HepG2 (cell line): ENCODE data around the gene TEKTIP1. TPM values are rescaled to one million over a fixed set of nuclear protein-coding genes. Genes with fewer than 3 reads are reported as not detected.

Source experiments
- ARHGAP35 ChIP-seq: sonication (generic); formaldehyde crosslinking; IDR thresholded peaks from 2 replicates; pipeline ENCODE4 v1.9.0; 2022; ENCODE audit warnings: mild to moderate bottlenecking, inconsistent platforms, moderate library complexity, missing genetic modification reagents, borderline replicate concordance
- HNF4G ChIP-seq, 2 experiments: sonication (generic) in 1 of 2; formaldehyde crosslinking in 1 of 2; IDR thresholded peaks; 2 replicates each; pipeline versions ENCODE4 v1.4.0 to v1.6.1; 2011 to 2020; ENCODE audit warnings: borderline replicate concordance in 2 of 2, low read depth in 2 of 2, mild to moderate bottlenecking in 2 of 2, low read length in 1 of 2, missing genetic modification reagents in 1 of 2, moderate library complexity in 1 of 2
- HNRNPK ChIP-seq: fragments of 200-400 bp; formaldehyde crosslinking; IDR thresholded peaks from 2 replicates; pipeline ENCODE4 v1.6.1; 2018; ENCODE audit warnings: low read length, low read depth, moderate library complexity, mild to moderate bottlenecking; ENCODE audit not compliant: poor library complexity, severe bottlenecking
- HOXA3 ChIP-seq: sonication (generic); formaldehyde crosslinking; IDR thresholded peaks from 2 replicates; pipeline ENCODE4 v1.5.0; 2020; ENCODE audit warnings: missing genetic modification reagents
- KDM2A ChIP-seq: sonication (generic); formaldehyde crosslinking; IDR thresholded peaks from 2 replicates; pipeline ENCODE4 v1.4.0; 2020; ENCODE audit warnings: low read depth, missing genetic modification reagents, borderline replicate concordance
- KDM5B ChIP-seq: sonication (generic); formaldehyde crosslinking; IDR thresholded peaks from 2 replicates; pipeline ENCODE4 v1.4.0; 2020; ENCODE audit warnings: missing genetic modification reagents, mild to moderate bottlenecking, borderline replicate concordance
- POLR2AphosphoS2 ChIP-seq: IDR thresholded peaks from 2 replicates; pipeline ENCODE4 v1.6.1; 2011; ENCODE audit warnings: low read depth, low read length, improper control_type of control experiment
- RORA ChIP-seq: sonication (generic); formaldehyde crosslinking; IDR thresholded peaks from 2 replicates; pipeline ENCODE4 v1.5.0; 2020; ENCODE audit warnings: mild to moderate bottlenecking, missing genetic modification reagents, moderate library complexity
- SALL1 ChIP-seq: sonication (generic); formaldehyde crosslinking; IDR thresholded peaks from 2 replicates; pipeline ENCODE4 v1.8.0; 2022; ENCODE audit warnings: mild to moderate bottlenecking, missing genetic modification reagents
- SATB2 ChIP-seq: sonication (generic); formaldehyde crosslinking; IDR thresholded peaks from 2 replicates; pipeline ENCODE4 v1.5.0; 2020; ENCODE audit warnings: missing genetic modification reagents
- SIN3B ChIP-seq: fragments of 150-350 bp; IDR thresholded peaks from 2 replicates; pipeline ENCODE4 v1.6.1; 2014; ENCODE audit warnings: low read length
- TCF12 ChIP-seq, 2 experiments: fragments of 450-650 bp in 1 of 2; sonication (generic) in 1 of 2; formaldehyde crosslinking in 1 of 2; IDR thresholded peaks; 2 replicates each; pipeline versions ENCODE4 v1.6.1 to v1.8.0; 2017 to 2022; ENCODE audit warnings: antibody characterized with exemption in 1 of 2, mild to moderate bottlenecking in 1 of 2, missing genetic modification reagents in 1 of 2, moderate library complexity in 1 of 2
- TP53 ChIP-seq: sonication (generic); formaldehyde crosslinking; conservative IDR thresholded peaks from 2 replicates; pipeline ENCODE4 v1.4.0; 2020; ENCODE audit warnings: missing genetic modification reagents
- ZKSCAN1 ChIP-seq: fragments of 150-350 bp; IDR thresholded peaks from 2 replicates; pipeline ENCODE4 v1.6.1; 2014; ENCODE audit warnings: low read length
- ZNF326 ChIP-seq: sonication (generic); formaldehyde crosslinking; IDR thresholded peaks from 2 replicates; pipeline ENCODE4 v1.4.0; 2020; ENCODE audit warnings: missing genetic modification reagents, borderline replicate concordance
- ZNF468 ChIP-seq: sonication (generic); formaldehyde crosslinking; IDR thresholded peaks from 2 replicates; pipeline ENCODE4 v1.8.0; 2022; ENCODE audit warnings: mild to moderate bottlenecking, moderate library complexity, missing genetic modification reagents
- ZNF552 ChIP-seq: sonication (generic); formaldehyde crosslinking; IDR thresholded peaks from 2 replicates; pipeline ENCODE4 v1.9.0; 2022; ENCODE audit warnings: missing genetic modification reagents, mild to moderate bottlenecking, borderline replicate concordance
- ZNF678 ChIP-seq: sonication (generic); formaldehyde crosslinking; IDR thresholded peaks from 2 replicates; pipeline ENCODE4 v1.4.0; 2020; ENCODE audit warnings: mild to moderate bottlenecking, missing genetic modification reagents
- ZNF720 ChIP-seq: sonication (generic); formaldehyde crosslinking; IDR thresholded peaks from 2 replicates; pipeline ENCODE4 v1.4.0; 2020; ENCODE audit warnings: missing genetic modification reagents
- polyA plus RNA-seq, 8 experiments: library from polyadenylated mRNA; depleted of rRNA in 3 of 8; stranded (reverse) in 7 of 8; unstranded in 1 of 8; fragments of >200 nt; fragmentation: Illumina TruSeq in 4 of 8; extraction: Trizol in 4 of 8; gene quantifications; 2 replicates each; pipeline versions ENCODE4 v1.2.1 to v1.2.3, GENCODE V29; 2011 to 2016; ENCODE audit warnings: low read depth in 4 of 8, missing spikeins in 1 of 8, mixed read lengths in 1 of 8; ENCODE audit not compliant: insufficient read depth in 1 of 8
- total RNA-seq, 5 experiments: library from RNA; depleted of rRNA; stranded (reverse); fragments of >200 nt; fragmentation: Illumina TruSeq; extraction: Trizol; gene quantifications; 2 replicates each; pipeline ENCODE4 v1.2.3, GENCODE V29; 2016; ENCODE audit warnings: low read depth in 1 of 5
- TF ChIP-seq, protein P1 (sequence below): sonication (generic); formaldehyde crosslinking; IDR thresholded peaks from 2 replicates; pipeline ENCODE4 v1.4.0; 2020; ENCODE audit warnings: missing genetic modification reagents, borderline replicate concordance
- TF ChIP-seq, protein P2 (sequence below): sonication (generic); formaldehyde crosslinking; IDR thresholded peaks from 2 replicates; pipeline ENCODE4 v1.5.1; 2020; ENCODE audit warnings: mild to moderate bottlenecking, missing genetic modification reagents, borderline replicate concordance
- TF ChIP-seq, protein P3 (sequence below): sonication (generic); formaldehyde crosslinking; IDR thresholded peaks from 2 replicates; pipeline ENCODE4 v1.4.0; 2020; ENCODE audit warnings: mild to moderate bottlenecking, missing genetic modification reagents

TEKTIP1 gene
- total and polyA plus RNA-seq, 2 of the 13 experiments (the other 11 are each of a cell fraction or from before 2014, with no cell fraction given): not detected

DNA sequence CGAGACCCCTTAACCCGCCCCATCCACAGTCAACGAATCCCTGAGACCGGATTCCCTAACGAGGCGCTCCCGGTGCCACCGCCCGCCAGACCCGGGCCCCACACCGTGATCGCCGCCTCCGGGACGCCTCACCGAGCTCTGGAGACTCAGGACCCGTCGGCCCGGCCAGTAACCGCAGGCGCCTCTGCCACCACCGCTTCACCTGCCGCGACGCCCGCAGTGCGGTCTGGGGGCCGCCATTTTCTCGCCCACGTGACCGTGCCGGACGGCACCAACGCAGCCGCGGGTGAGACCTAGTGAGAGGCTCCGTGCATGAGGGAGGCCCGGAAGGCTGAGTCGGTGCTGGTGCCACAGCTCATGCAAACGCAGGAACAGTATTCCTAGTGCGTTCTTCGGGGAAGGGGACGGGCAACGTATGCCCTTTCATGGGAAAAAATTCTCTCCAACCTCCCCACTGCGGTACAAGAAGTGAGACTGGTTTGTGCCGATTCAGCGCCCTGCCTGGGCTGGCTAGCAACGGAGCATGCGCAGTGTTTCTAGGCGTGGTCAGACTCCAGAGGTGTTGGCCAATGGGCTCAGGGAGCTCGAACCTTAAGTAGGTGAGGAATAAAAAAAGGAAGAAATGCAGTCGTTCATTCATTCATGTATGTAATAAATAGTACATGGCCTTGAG lies 38.4 kb upstream of the TEKTIP1 start, which contains the start of gene DOHH (continued):
- TF ChIP-seq TCF12 (IDR thresholded peaks at IDR 0.05) (no peak), TCF12 (CRISPR knock-in tag; IDR thresholded peaks at IDR 0.05) (0 out of 2 replicates have a peak, but pooled peaks have one; percentile 8), SATB2 (CRISPR knock-in tag) (no peak), ARHGAP35 (CRISPR knock-in tag) (0 out of 2 replicates have a peak, but pooled peaks have one; percentile 41), HNF4G (IDR thresholded peaks at IDR 0.05; ENCODE audit: borderline replicate concordance, low read depth, low read length) (no peak), HNF4G (CRISPR knock-in tag; IDR thresholded peaks at IDR 0.05; ENCODE audit: borderline replicate concordance, low read depth) (no peak), TP53 (no peak), RORA (CRISPR knock-in tag) (no peak), ZNF468 (CRISPR knock-in tag) (no peak), ZKSCAN1 (no peak), KDM2A (CRISPR knock-in tag) (peak; percentile 89), HOXA3 (CRISPR knock-in tag) (peak; percentile 83), POLR2AphosphoS2 (no peak), SALL1 (CRISPR knock-in tag) (peak; percentile 90), ZNF326 (CRISPR knock-in tag) (no peak), ZNF678 (no peak), ZNF720 (no peak), ZNF552 (CRISPR knock-in tag) (peak; percentile 93), KDM5B (CRISPR knock-in tag) (peak; percentile 90; the same call in 1 of the 2 replicates), HNRNPK (no peak), SIN3B (peak; percentile 78; the same call in 1 of the 2 replicates)
- TF ChIP-seq, protein P1, sequence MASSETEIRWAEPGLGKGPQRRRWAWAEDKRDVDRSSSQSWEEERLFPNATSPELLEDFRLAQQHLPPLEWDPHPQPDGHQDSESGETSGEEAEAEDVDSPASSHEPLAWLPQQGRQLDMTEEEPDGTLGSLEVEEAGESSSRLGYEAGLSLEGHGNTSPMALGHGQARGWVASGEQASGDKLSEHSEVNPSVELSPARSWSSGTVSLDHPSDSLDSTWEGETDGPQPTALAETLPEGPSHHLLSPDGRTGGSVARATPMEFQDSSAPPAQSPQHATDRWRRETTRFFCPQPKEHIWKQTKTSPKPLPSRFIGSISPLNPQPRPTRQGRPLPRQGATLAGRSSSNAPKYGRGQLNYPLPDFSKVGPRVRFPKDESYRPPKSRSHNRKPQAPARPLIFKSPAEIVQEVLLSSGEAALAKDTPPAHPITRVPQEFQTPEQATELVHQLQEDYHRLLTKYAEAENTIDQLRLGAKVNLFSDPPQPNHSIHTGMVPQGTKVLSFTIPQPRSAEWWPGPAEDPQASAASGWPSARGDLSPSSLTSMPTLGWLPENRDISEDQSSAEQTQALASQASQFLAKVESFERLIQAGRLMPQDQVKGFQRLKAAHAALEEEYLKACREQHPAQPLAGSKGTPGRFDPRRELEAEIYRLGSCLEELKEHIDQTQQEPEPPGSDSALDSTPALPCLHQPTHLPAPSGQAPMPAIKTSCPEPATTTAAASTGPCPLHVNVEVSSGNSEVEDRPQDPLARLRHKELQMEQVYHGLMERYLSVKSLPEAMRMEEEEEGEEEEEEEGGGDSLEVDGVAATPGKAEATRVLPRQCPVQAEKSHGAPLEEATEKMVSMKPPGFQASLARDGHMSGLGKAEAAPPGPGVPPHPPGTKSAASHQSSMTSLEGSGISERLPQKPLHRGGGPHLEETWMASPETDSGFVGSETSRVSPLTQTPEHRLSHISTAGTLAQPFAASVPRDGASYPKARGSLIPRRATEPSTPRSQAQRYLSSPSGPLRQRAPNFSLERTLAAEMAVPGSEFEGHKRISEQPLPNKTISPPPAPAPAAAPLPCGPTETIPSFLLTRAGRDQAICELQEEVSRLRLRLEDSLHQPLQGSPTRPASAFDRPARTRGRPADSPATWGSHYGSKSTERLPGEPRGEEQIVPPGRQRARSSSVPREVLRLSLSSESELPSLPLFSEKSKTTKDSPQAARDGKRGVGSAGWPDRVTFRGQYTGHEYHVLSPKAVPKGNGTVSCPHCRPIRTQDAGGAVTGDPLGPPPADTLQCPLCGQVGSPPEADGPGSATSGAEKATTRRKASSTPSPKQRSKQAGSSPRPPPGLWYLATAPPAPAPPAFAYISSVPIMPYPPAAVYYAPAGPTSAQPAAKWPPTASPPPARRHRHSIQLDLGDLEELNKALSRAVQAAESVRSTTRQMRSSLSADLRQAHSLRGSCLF (CRISPR knock-in tag): no peak
- TF ChIP-seq, protein P2, sequence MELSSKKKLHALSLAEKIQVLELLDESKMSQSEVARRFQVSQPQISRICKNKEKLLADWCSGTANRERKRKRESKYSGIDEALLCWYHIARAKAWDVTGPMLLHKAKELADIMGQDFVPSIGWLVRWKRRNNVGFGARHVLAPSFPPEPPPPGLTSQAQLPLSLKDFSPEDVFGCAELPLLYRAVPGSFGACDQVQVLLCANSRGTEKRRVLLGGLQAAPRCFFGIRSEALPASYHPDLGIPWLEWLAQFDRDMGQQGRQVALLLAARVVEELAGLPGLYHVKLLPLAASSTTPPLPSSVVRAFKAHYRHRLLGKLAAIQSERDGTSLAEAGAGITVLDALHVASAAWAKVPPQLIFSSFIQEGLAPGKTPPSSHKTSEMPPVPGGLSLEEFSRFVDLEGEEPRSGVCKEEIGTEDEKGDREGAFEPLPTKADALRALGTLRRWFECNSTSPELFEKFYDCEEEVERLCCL: 0 out of 2 replicates have a peak, but pooled peaks have one; percentile 65
- TF ChIP-seq, protein P3, sequence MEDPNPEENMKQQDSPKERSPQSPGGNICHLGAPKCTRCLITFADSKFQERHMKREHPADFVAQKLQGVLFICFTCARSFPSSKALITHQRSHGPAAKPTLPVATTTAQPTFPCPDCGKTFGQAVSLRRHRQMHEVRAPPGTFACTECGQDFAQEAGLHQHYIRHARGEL (CRISPR knock-in tag): no peak
